HFF-Myc (cell line): ENCODE data around the gene PPP3R1.

Experiments used
- DNase-seq: peaks from one replicate; pipeline ENCODE4 v3.0.0-alpha.2; 2011; ENCODE audit warnings: low read depth; ENCODE audit errors: extremely low read depth
- H3K4me3 ChIP-seq: replicated peaks from 2 replicates; pipeline ENCODE4 v1.5.1; 2011; ENCODE audit warnings: low read depth, mild to moderate bottlenecking, control low read depth, low read length
- TF ChIP-seq, protein P1 (sequence below): IDR thresholded peaks from 2 replicates; pipeline ENCODE4 v1.5.1; 2012; ENCODE audit warnings: mild to moderate bottlenecking, low read depth, low read length, control low read depth; ENCODE audit errors: missing control alignments

The PPP3R1 gene

DNA sequence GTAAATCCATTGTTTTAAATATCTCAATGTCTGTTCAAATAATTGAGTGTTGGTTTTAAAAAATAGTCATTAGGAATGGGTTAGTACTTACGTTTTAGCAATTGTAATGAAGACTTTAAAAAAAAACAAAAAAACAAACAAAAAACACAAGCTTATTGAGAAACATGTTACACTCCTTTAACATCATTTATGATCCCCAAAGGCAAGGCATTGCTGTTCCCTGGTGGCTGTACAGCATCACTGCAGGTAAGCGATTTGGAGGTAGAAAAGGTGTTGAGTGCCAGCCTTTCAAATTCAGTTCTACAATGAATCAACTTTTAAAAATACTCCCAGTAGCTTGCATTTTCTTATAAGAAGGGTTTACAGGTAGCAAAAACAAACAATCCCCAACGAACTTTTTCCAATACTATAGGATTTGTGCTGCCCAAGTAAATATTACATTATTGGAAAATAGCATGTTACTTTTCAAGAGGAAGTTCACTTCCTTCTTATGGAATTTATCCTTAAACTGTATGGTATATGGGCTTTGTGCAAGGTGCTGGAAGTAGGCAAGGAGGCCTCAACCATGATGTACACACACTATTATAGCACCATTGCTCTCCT is 39.9 kb upstream of the PPP3R1 start:
- H3K4me3 ChIP-seq: no peak overlapping the region
- TF ChIP-seq, protein P1, sequence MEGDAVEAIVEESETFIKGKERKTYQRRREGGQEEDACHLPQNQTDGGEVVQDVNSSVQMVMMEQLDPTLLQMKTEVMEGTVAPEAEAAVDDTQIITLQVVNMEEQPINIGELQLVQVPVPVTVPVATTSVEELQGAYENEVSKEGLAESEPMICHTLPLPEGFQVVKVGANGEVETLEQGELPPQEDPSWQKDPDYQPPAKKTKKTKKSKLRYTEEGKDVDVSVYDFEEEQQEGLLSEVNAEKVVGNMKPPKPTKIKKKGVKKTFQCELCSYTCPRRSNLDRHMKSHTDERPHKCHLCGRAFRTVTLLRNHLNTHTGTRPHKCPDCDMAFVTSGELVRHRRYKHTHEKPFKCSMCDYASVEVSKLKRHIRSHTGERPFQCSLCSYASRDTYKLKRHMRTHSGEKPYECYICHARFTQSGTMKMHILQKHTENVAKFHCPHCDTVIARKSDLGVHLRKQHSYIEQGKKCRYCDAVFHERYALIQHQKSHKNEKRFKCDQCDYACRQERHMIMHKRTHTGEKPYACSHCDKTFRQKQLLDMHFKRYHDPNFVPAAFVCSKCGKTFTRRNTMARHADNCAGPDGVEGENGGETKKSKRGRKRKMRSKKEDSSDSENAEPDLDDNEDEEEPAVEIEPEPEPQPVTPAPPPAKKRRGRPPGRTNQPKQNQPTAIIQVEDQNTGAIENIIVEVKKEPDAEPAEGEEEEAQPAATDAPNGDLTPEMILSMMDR: peak; percentile 69
- DNase-seq: no peak

DNA sequence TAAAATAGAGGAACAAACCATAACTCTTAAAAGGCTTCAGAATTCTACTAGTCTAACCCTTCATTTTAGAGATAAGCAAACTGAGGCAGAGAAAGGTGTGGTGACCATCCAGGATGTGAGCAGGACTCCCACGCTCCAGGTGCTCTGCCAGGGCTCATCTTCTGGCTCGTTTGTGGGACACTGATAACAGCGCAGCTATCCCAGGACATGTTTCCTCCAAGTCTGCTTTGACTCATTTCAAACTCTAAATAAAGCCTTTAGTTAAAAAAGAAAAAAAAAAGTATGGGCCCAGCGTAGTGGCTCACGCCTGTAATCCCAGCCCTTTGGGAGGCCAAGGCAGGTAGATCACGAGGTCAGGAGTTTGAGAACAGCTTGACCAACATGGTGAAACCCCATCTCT is 39.0 kb upstream of the PPP3R1 start:
- TF ChIP-seq, protein P1: no peak
- DNase-seq: no peak
- no peak overlapping the region for H3K4me3 ChIP-seq

DNA sequence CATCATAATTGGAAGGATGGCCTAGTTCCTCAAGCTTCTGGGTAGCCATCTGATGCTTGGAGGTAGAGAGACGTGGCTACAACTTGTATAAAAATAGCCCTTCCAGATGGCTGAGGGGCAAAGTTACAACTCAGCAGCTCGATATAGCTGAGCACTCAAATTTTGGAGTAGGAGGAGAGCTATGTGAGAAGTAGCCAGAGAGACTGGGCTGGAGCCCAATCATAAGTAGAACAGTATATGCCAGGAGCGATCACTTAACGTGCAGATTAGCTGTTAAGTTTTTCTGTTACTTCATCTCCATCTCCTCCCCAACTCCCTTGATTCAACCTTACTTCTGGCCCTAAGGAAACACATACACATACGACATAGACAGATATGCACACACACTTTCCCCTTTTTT is 38.6 kb upstream of the PPP3R1 start:
- TF ChIP-seq, protein P1: no peak
- DNase-seq: no peak
- no peak overlapping the region for H3K4me3 ChIP-seq

DNA sequence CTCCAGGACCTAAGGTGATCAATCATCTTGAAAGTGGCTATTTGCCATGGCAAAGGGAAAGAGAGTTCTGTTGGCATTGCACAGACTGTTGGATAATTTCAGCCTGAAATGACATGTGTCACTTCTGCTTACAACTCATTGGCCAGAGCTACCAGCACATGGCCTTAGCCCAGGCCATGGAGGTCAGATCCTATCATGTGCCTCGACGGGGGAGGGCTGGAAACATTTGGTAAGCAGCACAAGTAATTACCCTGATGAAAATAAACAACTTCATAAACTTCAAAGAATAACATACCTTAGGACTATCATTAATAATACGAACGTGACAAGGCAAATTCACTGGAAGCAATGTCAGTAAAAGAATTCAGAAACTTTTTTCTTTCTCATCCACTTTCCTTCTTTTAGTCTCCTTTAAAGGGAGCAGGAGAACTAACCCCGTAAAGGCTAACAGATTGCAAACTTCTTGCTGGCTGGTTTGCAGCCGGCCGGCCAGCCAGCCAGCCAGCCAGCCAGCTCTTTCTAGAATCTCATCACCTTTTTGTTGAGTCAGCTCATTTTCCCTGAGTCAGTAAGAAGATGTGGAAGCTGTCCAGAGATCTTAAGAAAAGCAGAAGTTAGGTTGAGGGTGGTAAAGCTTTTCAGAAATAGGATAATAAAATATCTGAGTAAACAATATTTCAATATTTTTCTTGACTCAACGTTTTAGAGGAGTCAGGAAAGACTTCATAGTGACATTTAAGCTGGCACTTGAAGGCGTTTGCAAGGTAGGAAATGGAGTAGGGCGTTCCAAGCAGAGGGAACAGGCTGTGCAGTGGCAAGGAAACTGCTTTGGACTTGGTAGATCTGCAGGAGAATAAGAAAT is 35.5 kb upstream of the PPP3R1 start:
- TF ChIP-seq, protein P1: no peak
- no peak for DNase-seq
- no peak overlapping the region for H3K4me3 ChIP-seq

DNA sequence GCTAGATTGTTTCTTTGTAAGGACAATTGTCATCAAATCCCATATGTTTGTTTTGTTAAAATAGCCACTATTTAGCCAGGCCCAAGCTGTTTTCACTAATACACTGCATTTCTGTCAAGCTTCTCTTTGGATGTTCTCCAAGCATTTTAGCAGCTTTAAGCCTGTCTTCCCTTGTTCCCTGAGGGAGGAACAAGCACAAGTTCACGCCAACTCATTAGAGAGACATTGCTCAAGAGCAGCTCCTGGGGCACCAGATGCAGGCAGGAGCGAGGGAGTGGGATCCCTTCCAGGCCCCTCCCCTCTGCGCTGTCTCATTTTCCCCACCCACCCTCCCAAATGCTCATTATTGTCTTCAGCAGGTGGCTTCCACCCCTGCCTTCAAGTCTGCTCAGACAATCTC is 32.6 kb upstream of the PPP3R1 start:
- TF ChIP-seq, protein P1: no peak
- DNase-seq: peak; percentile 45
- H3K4me3 ChIP-seq: no peak overlapping the region

DNA sequence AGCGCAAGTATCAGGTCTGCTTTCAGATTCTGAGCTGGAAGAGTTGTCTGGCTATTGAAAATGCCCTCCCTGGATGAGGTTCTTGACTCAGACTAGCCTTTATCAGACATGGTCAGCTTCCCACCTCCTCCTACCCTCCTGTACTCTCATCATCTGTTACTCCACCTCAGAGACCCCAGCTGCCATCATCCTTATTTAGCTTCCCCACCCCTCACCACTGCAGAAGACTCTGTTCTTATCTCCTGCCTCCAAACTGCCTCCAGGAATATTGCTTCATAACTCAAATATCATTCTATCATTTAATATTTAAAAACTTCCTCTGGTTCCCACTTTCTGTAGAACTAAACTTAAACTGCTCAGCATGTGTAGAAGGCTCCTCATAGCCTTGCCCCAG is 31.1 kb upstream of the PPP3R1 start:
- TF ChIP-seq, protein P1: no peak
- H3K4me3 ChIP-seq: no peak overlapping the region

More for the DNA sequence above, 31.1 kb upstream of the PPP3R1 start:
- no peak for DNase-seq
